ENCODE data around the gene PDLIM3. TPM values are rescaled to one million over a fixed set of nuclear protein-coding genes. Genes with fewer than 3 reads are reported as not detected.

PDLIM3 gene
- total RNA-seq, 2 donors from 2014 or later = 4.3 to 30.8 TPM

DNA sequence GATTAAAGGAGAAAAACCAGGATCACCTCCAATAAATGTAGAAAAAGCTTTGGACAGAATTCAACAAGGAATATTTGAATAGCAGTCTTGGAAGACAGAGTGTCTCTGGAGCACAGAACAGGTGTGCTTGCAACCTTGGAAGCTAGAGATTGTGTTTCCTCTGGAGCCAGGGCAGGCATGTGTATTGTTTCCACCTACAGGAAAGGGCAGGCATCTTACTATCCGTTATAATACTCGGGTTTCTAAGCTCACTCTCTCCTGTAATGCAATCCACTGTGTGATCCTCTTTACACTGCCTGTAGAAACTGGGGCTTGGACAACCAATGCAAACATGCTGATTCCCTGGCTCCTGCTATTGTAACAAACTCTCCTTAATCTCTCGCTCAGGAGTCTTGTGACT is 78.2 kb downstream of the PDLIM3 start:
- ATAC-seq (no peak), DNase-seq (no peak)
- intact Hi-C loops (cut with DNase I, micrococcal nuclease) = no loop called here

GRCh38 chr4:185456131-185456530 is 79.2 kb downstream of the PDLIM3 start:
- no peak for ATAC-seq
- DNase-seq = no peak
- intact Hi-C loops (cut with DNase I, micrococcal nuclease) = no loop called here

Other genes with a start within 250 kb of the PDLIM3 start
- under 1 TPM; 0.40 to 0.70 TPM for gene LRP2BP, start 139.6 kb downstream of the PDLIM3 start, total RNA-seq
- 1 to 10 TPM; 5.0 to 9.1 TPM for gene ANKRD37, start 138.7 kb downstream of the PDLIM3 start, total RNA-seq
- 10 to 100 TPM; 20.5 to 26.1 TPM for gene UFSP2, start 109.5 kb downstream of the PDLIM3 start, total RNA-seq
- gene CCDC110, start 63.8 kb downstream of the PDLIM3 start, total RNA-seq = 1 to 10 TPM; 2.0 to 2.1 TPM